ENCODE measurements around the gene WDR54.

The WDR54 gene
- total RNA-seq, result 11.1 to 21.5 (median 15.6) reads per million in 3 experiments

- DNase-seq, result peak; percentile 95
These were observed at the start of gene WDR54, which contains the start of gene C2orf81 for GRCh38 chr2:74421221-74421870. TSS of gene WDR54 (plus strand) at chr2:74421730. CDS start at chr2:74422154, 424 bp downstream. TSS of gene C2orf81 (minus strand) at chr2:74421619. CDS start at chr2:74421560, 59 bp downstream.

DNA sequence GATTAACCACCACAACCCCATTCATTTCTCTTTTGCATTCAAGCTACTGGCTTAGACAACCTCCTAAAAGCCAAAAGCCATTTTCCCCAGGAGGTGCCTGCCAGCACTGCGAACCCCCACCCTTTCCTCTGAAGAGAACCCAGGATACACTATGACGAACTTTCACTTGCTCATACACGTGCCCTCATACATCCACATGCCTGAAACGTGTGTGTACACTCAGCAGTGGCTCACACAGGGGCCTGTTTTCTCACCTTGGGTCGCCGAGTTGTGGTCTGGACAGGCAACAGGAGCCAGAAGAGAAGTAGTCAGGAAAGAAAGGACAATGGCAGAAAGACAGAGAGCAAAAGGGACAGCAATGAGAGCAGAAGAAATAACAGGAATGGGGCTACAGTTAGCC is 48.9 kb upstream of the WDR54 start:
- DNase-seq, result no peak

GRCh38 chr2:74373221-74373676 is 48.3 kb upstream of the WDR54 start:
- no peak for DNase-seq

DNA sequence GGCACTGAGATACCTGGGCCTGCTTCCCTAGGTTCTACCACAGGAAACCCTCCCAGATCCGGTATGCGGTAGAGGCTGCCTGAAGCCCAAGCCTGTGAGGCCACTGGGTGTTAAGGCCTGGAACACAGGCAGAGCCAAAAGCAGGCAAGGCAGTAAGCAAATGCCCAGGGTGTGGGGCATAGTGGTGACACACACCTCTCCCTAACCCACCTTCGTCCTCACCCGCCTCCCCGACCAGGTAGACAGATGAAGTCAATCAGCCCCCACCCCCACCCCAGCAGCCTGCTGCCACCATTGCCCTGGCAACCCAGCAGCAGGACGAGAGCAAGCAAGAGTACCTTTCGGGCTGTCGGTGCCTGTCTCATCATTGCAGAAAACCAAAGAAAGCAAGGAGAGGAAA is 47.5 kb upstream of the WDR54 start:
- no peak for DNase-seq

GRCh38 chr2:74374509-74375205 is 46.9 kb upstream of the WDR54 start:
- DNase-seq, result no peak

GRCh38 chr2:74375838-74376237 is 45.7 kb upstream of the WDR54 start:
- DNase-seq, result no peak

GRCh38 chr2:74378007-74378406 is 43.5 kb upstream of the WDR54 start:
- DNase-seq, result no peak

DNA sequence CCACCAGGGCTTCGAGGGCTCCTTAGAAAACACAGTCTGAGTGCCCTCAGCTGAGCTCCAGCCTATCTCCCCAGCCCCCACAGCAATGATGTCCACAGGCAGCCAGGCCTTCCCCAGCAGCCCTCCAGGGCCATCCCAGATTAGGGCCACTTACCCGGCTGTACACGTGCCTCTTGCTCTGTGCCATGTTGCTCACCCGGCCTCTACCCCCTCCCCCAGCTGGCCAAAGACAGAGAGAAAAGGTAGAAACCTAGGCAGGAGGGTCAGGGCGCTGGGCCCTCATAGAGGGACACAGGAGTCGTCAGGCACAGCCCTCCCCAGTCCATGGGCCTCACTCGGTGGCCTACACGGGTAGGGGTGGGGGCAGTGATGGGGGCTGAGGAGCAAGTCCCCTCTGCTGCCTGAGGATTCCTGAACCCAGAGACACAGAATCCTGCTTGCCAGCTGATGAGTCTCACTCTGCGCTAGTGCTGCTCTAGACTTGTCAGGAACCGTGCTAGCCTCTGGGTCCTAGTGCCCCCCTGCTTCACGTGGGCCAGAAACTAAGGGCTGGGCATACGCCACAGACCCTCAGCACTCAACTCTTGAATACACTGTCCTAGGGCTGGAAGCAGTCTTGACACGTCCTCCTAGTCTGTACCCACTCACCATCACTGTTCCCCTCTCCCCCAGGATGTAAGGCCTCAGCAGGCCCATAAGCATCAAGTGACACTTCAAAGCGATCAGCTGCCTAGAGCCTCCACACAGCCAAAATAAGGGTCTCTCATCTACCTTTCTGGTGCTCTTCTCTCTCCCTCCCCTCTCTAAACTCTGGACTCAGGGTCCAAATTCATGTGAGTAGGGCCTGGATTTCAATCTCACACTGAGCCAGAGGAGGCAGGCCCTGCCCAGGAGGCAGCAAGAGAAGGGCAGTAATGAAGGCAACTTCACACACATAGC is 41.4 kb upstream of the WDR54 start, which contains the start of gene DCTN1:
TSS of gene DCTN1 (minus strand) at position 461 of the 939 bp plus-strand sequence. CDS start at position 187, 274 bp downstream.
- no peak for DNase-seq

DNA sequence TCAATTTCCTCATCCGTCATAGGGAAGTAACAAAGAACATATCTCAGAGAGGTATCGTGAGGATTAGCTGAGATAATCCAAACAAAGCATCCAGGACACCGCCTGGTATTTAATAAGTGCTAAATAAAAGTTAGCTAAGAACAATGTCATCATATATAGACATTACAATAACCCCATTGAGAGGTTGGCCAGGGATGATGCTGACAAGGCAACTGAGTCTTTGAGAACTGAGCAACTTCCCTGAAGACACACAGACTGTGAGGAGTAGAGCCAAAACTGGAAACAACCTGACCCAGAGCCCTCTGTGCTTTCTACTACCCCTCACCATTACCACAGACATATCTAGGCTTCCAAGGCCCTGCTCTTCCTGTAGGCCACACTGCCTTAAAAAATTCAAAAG is 39.8 kb upstream of the WDR54 start:
- no peak for DNase-seq

GRCh38 chr2:74383254-74383653 is 38.3 kb upstream of the WDR54 start:
- DNase-seq, result no peak

GRCh38 chr2:74384051-74384450 is 37.5 kb upstream of the WDR54 start:
- DNase-seq, result no peak

- no peak for DNase-seq
These were observed 36.1 kb upstream of the WDR54 start for GRCh38 chr2:74385396-74385795.

DNA sequence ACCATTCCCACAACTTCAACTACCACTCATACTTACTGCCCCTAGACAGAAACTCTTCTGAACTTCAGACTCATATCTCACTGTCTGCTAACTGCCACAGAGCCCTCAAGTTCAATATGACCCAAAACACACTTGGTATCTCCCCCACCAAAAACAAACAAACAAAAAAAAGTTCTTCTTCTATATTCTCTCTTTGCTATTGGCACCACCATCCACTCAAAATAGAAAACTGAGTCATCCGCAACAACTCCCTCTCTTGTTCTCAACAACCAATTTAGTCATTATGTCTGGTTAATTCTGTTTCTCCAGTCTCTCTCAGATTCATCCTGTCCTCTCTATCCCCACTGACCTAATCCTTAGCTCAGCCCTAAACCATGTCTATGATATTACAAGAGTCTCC is 34.2 kb upstream of the WDR54 start:
- no peak for DNase-seq

DNA sequence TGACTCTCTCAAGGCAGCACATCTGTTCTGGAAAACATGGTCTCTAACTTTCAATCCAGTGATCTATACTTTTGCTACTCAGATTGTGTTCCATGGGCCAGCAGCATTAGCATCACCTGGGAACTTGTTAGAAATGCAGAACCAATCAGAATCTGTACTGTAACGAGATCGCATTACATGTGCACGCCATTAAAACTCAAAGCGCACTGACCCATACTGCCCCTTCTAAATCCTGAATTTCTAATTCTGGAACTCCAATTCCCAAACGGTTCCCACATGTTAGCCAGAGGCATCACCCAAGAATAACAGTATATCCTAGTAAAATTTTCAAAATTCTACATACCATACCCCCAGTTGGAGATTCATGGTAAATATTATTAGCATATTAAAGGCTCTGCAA is 30.9 kb upstream of the WDR54 start:
- DNase-seq, result no peak

DNA sequence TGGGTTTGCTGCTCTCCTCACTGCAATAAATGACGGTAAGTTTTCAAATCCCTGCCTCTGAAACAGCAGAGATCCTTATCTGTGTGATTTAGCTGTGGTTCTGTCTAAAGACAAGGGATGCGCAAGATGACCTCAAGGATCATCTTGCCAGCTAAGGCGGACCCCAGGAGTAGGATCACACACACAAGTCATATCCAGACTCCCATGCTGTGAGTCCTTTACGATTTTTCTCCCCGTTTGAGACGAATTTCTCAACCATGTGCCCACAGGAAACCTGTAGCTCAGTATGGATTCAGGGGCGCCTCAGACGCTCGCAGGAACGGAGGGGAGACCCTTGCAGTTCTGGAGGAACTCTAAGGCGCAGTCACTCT is 30.3 kb upstream of the WDR54 start:
- no peak for DNase-seq

DNA sequence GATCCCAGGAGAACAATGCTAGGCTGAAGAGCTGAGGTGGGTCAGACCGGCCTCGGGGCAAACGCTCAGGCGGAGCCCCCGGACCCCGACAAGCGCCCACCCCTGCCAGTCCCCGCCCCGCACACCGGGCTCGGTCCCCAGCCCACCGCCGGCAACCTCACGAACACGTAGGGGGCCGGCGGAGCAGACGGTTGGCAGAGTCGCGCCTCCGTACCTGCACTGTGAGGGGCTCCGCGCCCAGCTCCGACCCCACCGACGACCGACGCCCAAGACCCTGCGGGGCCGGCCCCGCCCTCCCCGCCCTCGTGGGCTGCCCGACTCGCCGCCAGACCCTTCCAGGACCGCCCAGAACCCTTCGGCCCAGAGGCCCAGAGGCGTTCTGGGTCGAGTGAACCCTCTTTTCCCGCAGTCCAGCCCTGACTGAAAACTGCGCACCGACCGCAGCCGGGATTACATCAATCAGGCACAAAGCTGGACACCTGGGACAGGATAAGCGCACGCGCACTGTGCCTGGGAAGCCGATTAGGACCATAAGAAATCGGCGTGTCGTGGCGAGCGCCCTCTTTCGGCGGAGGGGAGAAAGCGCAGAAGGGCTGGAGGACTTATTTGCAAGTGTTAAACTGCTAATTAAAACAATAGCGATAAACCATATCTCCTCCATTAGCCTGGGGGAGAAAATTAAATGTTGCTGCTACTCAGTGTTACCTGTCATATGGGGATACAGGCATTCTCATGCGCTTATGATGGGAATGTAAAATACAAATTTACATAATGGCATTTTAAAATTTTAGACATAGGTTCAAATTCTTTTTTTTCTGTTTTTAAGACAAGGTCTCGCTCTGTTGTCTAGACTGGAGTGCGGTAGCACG is 29.7 kb upstream of the WDR54 start:
- DNase-seq, result peak; percentile 92

- no peak for DNase-seq
These were observed 29.1 kb upstream of the WDR54 start for GRCh38 chr2:74392449-74392743.

DNA sequence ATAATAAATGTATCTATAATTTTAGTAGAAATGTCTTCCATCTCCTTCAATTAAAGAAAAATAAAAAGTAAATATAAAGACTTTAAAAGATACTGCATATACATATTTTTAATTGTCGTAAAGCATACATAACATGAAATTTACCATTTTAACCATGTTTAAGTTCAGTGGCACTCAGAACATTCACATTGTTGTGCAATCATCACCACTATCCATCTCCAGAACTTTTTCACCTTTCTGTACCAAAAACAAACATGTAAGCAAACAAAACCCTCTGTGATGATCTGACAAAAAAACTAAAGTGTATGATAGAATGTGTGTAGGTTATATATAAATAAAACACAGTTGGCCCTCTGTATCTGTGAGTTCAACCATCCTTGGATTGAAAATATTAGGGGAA is 28.0 kb upstream of the WDR54 start:
- DNase-seq, result no peak

- DNase-seq, result no peak
These were observed 25.4 kb upstream of the WDR54 start for GRCh38 chr2:74396149-74396548.

GRCh38 chr2:74399785-74400184 is 21.7 kb upstream of the WDR54 start:
- DNase-seq, result peak; percentile 40

DNA sequence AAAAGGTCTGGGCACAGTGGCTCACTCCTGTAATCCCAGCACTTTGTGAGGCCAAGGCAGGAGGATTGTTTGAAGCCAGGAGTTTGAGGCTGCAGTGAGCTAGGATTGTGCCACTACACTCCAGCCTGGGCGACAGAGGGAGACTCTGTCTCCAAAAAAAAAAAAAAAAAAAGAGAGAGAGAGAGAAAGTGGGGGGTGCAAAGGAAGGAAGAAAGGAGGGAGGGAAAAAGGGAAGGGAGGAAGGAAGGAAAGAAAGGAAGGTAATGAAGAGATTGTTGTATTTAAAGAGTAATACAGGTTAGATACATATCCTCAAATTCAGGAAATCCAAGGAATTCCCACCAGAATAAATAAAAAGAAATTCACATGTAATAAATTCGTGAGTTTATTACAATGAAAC is 19.6 kb upstream of the WDR54 start:
- no peak for DNase-seq

- DNase-seq, result no peak
These were observed 15.5 kb upstream of the WDR54 start for GRCh38 chr2:74406035-74406434.
